Smooth muscle cell (in vitro differentiated cells): ENCODE results near the gene THAP12. TPM values are rescaled to one million over a fixed set of nuclear protein-coding genes. Genes with fewer than 3 reads are reported as not detected.

ENCODE experiments used
- DNase-seq: peaks from one replicate; lab custom pipeline; 2025; ENCODE audit not compliant: unreplicated experiment; lab: John Stamatoyannopoulos, UW
- H2AFZ ChIP-seq: fragments of 200-600 bp; sonication (generic); 2 replicates; pipeline ENCODE4 v1.6.0; 2016; ENCODE audit warnings: antibody characterized with exemption, low read depth, mild to moderate bottlenecking
- H3F3A ChIP-seq: fragments of 200-600 bp; sonication (generic); 2 replicates; pipeline ENCODE4 v1.6.0; 2017; ENCODE audit warnings: antibody characterized with exemption, low read depth
- H3K27ac ChIP-seq: fragments of 200-600 bp; sonication (generic); 2 replicates; pipeline ENCODE4 v1.5.1; 2016; ENCODE audit warnings: low read depth, mild to moderate bottlenecking
- H3K27me3 ChIP-seq: fragments of 200-600 bp; sonication (generic); 2 replicates; pipeline ENCODE4 v1.6.1; 2016; ENCODE audit warnings: low read depth, mild to moderate bottlenecking
- H3K36me3 ChIP-seq: fragments of 200-600 bp; sonication (generic); 2 replicates; pipeline ENCODE4 v1.5.1; 2016; ENCODE audit warnings: low read depth
- H3K4me1 ChIP-seq: fragments of 200-600 bp; sonication (generic); 2 replicates; pipeline ENCODE4 v1.5.1; 2016; ENCODE audit warnings: low read depth
- H3K4me2 ChIP-seq: fragments of 200-600 bp; sonication (generic); 2 replicates; pipeline ENCODE4 v1.6.0; 2016; ENCODE audit warnings: mild to moderate bottlenecking
- H3K4me3 ChIP-seq: fragments of 200-600 bp; sonication (generic); 2 replicates; pipeline ENCODE4 v1.5.1; 2016; ENCODE audit warnings: mild to moderate bottlenecking
- H3K79me2 ChIP-seq: fragments of 200-600 bp; sonication (generic); 2 replicates; pipeline ENCODE4 v1.6.0; 2016; ENCODE audit warnings: low read depth, mild to moderate bottlenecking
- H3K9ac ChIP-seq: fragments of 200-600 bp; sonication (generic); 2 replicates; pipeline ENCODE4 v1.6.0; 2016; ENCODE audit warnings: low read depth
- H3K9me3 ChIP-seq: fragments of 200-600 bp; sonication (generic); replicated peaks from 2 replicates; pipeline ENCODE4 v1.5.1; 2016; ENCODE audit warnings: low read depth
- H4K20me1 ChIP-seq: fragments of 200-600 bp; sonication (generic); 2 replicates; pipeline ENCODE4 v1.6.0; 2016; ENCODE audit warnings: low read depth
- WGBS: methylation state at CpG from one replicate; pipeline ENCODE4 v1.1.7; 2016; ENCODE audit warnings: low lambda C conversion rate; 5-methylcytosine and 5-hydroxymethylcytosine counted together
- polyA plus RNA-seq: library from polyadenylated mRNA; unstranded; fragments of >200 nt; fragmentation: Nextera tagmentation; extraction: Ambion mirVana; gene quantifications from 2 replicates; pipeline ENCODE4 v1.2.1, GENCODE V29; 2016
- total RNA-seq: library from RNA; depleted of rRNA; stranded (reverse); fragments of >200 nt; gene quantifications from 2 replicates; pipeline ENCODE4 v1.2.3, GENCODE V29; 2014
- TF ChIP-seq, protein P1 (sequence below): fragments of 200-600 bp; sonication (generic); IDR thresholded peaks from 2 replicates; pipeline ENCODE4 v1.5.1; 2017; ENCODE audit warnings: borderline replicate concordance, mild to moderate bottlenecking, antibody characterized with exemption; ENCODE audit not compliant: insufficient read depth, poor library complexity, severe bottlenecking

The THAP12 gene
- total and polyA plus RNA-seq, 2 experiments from 2014 or later = 17.2 to 55.0 TPM

DNA sequence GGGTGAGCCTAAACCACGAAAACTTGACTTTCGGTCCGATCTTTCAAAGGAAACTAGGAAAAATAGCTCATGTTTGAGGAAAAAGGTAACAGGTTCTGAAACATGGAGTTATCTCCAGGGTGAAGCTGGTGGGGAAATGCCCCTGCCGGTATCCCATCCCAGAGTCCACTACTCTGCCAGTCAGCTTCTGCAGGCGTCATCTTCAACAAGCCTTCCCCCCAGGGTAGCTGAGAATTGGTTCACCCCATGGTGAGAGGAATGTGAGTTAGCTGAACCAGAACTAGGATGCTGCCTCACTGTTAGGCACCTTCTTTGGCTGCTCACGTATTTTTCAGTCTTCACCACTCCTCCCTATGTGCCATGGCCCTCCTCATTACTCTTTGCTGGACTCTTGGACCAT, 1.3 kb upstream of the THAP12 start:
- H3K79me2 ChIP-seq = peaks cover 34% of the 10 kb centered on the region
- no peaks in the 10 kb centered on the region for H3K27me3 ChIP-seq
- H3K9me3 ChIP-seq = no peaks in the 10 kb centered on the region
- peaks cover 31% of the 10 kb centered on the region for H4K20me1 ChIP-seq
- no peak for DNase-seq
- 84% methylated on average over 6 of the region's 6 CpGs for WGBS
- H3K4me1 ChIP-seq = peaks cover 17% of the 10 kb centered on the region
- H3K9ac ChIP-seq = no peak overlapping the region
- H3K4me2 ChIP-seq = peak overlapping the region; percentile 91
- H3F3A ChIP-seq = peaks cover 5% of the 10 kb centered on the region
- H3K27ac ChIP-seq = no peak overlapping the region
- TF ChIP-seq, protein P1, sequence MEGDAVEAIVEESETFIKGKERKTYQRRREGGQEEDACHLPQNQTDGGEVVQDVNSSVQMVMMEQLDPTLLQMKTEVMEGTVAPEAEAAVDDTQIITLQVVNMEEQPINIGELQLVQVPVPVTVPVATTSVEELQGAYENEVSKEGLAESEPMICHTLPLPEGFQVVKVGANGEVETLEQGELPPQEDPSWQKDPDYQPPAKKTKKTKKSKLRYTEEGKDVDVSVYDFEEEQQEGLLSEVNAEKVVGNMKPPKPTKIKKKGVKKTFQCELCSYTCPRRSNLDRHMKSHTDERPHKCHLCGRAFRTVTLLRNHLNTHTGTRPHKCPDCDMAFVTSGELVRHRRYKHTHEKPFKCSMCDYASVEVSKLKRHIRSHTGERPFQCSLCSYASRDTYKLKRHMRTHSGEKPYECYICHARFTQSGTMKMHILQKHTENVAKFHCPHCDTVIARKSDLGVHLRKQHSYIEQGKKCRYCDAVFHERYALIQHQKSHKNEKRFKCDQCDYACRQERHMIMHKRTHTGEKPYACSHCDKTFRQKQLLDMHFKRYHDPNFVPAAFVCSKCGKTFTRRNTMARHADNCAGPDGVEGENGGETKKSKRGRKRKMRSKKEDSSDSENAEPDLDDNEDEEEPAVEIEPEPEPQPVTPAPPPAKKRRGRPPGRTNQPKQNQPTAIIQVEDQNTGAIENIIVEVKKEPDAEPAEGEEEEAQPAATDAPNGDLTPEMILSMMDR = no peak
- H3K4me3 ChIP-seq = peak overlapping the region; percentile 79
- no peak overlapping the region for H2AFZ ChIP-seq
- H3K36me3 ChIP-seq = no peaks in the 10 kb centered on the region

DNA sequence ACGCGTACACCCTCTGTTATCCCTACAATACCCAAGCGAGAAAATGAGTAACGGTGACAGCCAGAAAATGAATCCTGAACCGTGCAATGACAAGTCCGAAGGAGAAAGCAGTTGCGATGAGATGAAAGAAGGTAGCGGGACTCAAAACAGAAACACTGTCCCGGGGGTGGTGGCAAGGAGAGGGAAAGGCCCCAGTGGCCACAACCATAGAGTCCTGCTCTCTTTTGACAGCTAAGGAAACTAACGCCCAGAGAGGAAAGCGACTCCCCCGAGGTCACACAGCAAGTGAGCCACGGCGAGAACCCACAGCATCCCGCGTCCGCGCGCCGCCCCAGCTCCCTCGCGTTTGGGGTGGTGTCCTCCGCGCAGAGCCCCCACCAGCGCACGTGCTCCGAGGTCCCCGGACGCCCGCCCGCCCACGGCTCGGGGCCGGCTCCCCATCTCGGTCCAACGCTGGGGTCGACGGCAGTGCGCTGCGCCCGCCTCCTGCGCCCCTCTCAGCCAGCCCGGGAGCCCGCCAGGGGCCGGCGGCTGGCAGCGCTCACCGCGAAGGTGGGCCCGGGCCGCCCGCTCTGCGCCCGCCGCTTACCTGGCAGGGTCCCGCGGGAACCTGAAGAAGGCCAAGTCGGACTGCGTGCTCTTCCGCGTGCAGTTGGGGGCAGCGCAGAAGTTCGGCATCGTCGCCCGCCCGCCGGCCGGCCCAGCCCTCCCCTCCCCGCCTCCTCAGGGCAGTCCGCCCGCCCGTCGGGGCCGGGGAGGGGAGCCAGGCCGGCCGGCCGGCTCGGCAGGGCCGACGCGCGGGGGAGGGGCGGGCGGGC, 564 bp downstream of the THAP12 start:
- Histone ChIP-seq H3K79me2 (peaks cover 52% of the 10 kb centered on the region), H3K9me3 (no peaks in the 10 kb centered on the region), H3K4me3 (peak overlapping the region; percentile 79), H2AFZ (peak overlapping the region; percentile 77), H3K4me2 (peak overlapping the region; percentile 88), H3K36me3 (no peaks in the 10 kb centered on the region), H3K27me3 (no peaks in the 10 kb centered on the region), H3K27ac (no peak overlapping the region), H3K4me1 (peaks cover 17% of the 10 kb centered on the region), H3F3A (peaks cover 5% of the 10 kb centered on the region), H3K9ac (peak overlapping the region; percentile 50), H4K20me1 (peaks cover 47% of the 10 kb centered on the region)
- TF ChIP-seq, protein P1 = no peak
- WGBS = 2% methylated on average over 36 of the region's 85 CpGs
- DNase-seq = no peak

DNA sequence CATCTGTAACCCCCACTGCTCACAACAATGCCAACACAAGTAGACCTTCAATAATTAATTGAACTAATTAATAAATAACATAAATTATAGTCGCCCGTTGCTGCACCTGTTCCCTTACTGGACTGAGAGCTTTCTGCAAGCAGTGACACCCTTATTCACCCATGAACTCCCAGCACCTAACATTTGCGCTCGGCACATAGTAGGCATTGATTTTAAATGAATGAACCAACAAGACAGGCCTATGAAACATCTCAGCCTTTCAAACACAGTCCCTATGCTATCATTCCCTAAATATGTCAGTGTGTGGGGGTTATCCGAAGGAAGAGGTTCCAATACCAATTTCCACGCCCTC, 1.1 kb downstream of the THAP12 start:
- Histone ChIP-seq H4K20me1 (peaks cover 53% of the 10 kb centered on the region), H3K4me3 (peak overlapping the region; percentile 79), H2AFZ (no peak overlapping the region), H3K27me3 (no peaks in the 10 kb centered on the region), H3K4me2 (peak overlapping the region; percentile 88), H3K9ac (peak overlapping the region; percentile 50), H3K36me3 (no peaks in the 10 kb centered on the region), H3K4me1 (peaks cover 17% of the 10 kb centered on the region), H3K9me3 (no peaks in the 10 kb centered on the region), H3F3A (peaks cover 5% of the 10 kb centered on the region), H3K79me2 (peaks cover 58% of the 10 kb centered on the region), H3K27ac (no peak overlapping the region)
- 58% methylated on average over 6 of the region's 6 CpGs for WGBS
- no peak for DNase-seq
- TF ChIP-seq, protein P1 = no peak
